Erythroblast (primary cell): ENCODE measurements around the gene GPSM1.

Experiments
- GATA1 ChIP-seq: IDR thresholded peaks from 2 replicates; pipeline ENCODE4 v1.6.1; 2011; ENCODE audit warnings: low read depth, mild to moderate bottlenecking, control low read depth, low read length, moderate library complexity
- POLR2A ChIP-seq: IDR thresholded peaks from 2 replicates; pipeline ENCODE4 v1.6.1; 2011; ENCODE audit warnings: mild to moderate bottlenecking, low read length

DNA sequence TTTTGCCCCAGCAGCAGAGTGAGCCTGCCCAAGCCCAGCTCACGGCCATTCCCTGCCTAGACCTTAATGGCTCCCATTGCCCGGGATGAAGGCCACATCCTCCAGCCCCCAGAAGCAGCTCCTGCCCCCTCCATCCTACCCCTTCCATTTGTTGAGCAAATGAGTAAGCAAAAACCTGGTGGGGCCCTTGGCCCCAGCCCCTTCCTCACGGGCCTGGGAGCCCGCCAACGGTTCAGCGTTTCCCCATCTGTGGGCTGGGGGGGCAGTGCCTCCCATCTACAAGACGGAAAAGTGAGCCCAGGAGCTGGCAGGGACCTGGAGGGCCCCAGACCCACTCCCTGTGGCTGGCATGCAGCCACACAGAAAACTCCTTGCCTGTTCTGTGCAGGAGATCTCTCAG is 27.8 kb upstream of the GPSM1 start:
- TF ChIP-seq POLR2A, result no peak
- no peak for TF ChIP-seq GATA1
